Measurements from ENCODE around the gene PKD1L1. TPM values are rescaled to one million over a fixed set of nuclear protein-coding genes. Genes with fewer than 3 reads are reported as not detected.

Gene PKD1L1
- total RNA-seq, 1 donor from 2014 or later = 0.59 TPM

- Histone ChIP-seq H3K27me3 (ENCODE audit: low read depth) (no peaks in the 10 kb centered on the region), H3K27ac (no peak overlapping the region), H3K36me3 (no peaks in the 10 kb centered on the region), H3K9me3 (no peaks in the 10 kb centered on the region), H3K4me3 (no peak overlapping the region), H3K4me1 (no peaks in the 10 kb centered on the region)
- TF ChIP-seq CTCF (IDR thresholded peaks at IDR 0.05) = no peak
- DNase-seq = no peak
- intact Hi-C loops (cut with DNase I) = no loop called here
- no peak for ATAC-seq
Measured at GRCh38 chr7:47877336-47877735, 70.9 kb downstream of the PKD1L1 start.

- H3K9me3 ChIP-seq = no peaks in the 10 kb centered on the region
- peak in 1 of 2 donors; percentile 29 for ATAC-seq
Measured at GRCh38 chr7:47875998-47876744, 72.1 kb downstream of the PKD1L1 start.

GRCh38 chr7:47875406-47875805, 72.9 kb downstream of the PKD1L1 start:
- no peak overlapping the region for H3K27ac ChIP-seq
- no peaks in the 10 kb centered on the region for H3K4me1 ChIP-seq
- intact Hi-C loops (cut with DNase I) = no loop called here
- no peak for TF ChIP-seq CTCF (IDR thresholded peaks at IDR 0.05)
- DNase-seq = no peak
- ATAC-seq = no peak
- no peaks in the 10 kb centered on the region for H3K36me3 ChIP-seq
- no peak overlapping the region for H3K4me3 ChIP-seq
- H3K27me3 ChIP-seq (ENCODE audit: low read depth) = no peaks in the 10 kb centered on the region
- H3K9me3 ChIP-seq = no peaks in the 10 kb centered on the region

More at GRCh38 chr7:47875998-47876744, 72.1 kb downstream of the PKD1L1 start:
- no peaks in the 10 kb centered on the region for H3K4me1 ChIP-seq
- TF ChIP-seq CTCF (IDR thresholded peaks at IDR 0.05) = no peak
- intact Hi-C loops (cut with DNase I) = no loop called here
- no peak overlapping the region for H3K4me3 ChIP-seq
- H3K27me3 ChIP-seq (ENCODE audit: low read depth) = no peaks in the 10 kb centered on the region
- DNase-seq = no peak
- H3K36me3 ChIP-seq = no peaks in the 10 kb centered on the region
- no peak overlapping the region for H3K27ac ChIP-seq

- H3K27me3 ChIP-seq (ENCODE audit: low read depth) = no peaks in the 10 kb centered on the region
- no peak overlapping the region for H3K4me3 ChIP-seq
- no peaks in the 10 kb centered on the region for H3K4me1 ChIP-seq
- TF ChIP-seq CTCF (IDR thresholded peaks at IDR 0.05) = no peak
- no peak for DNase-seq
- H3K36me3 ChIP-seq = no peaks in the 10 kb centered on the region
- no peak overlapping the region for H3K27ac ChIP-seq
- intact Hi-C loops (cut with DNase I) = no loop called here
- ATAC-seq = no peak
- H3K9me3 ChIP-seq = no peaks in the 10 kb centered on the region
Measured at GRCh38 chr7:47873762-47874161, 74.5 kb downstream of the PKD1L1 start.

GRCh38 chr7:47867286-47867685, 81.0 kb downstream of the PKD1L1 start:
- H3K36me3 ChIP-seq = no peaks in the 10 kb centered on the region
- TF ChIP-seq CTCF (IDR thresholded peaks at IDR 0.05) = no peak
- H3K4me3 ChIP-seq = no peak overlapping the region
- H3K9me3 ChIP-seq = no peaks in the 10 kb centered on the region
- ATAC-seq = no peak
- DNase-seq = no peak
- no peaks in the 10 kb centered on the region for H3K4me1 ChIP-seq
- no peak overlapping the region for H3K27ac ChIP-seq
- H3K27me3 ChIP-seq (ENCODE audit: low read depth) = no peaks in the 10 kb centered on the region
- intact Hi-C loops (cut with DNase I) = no loop called here

Measured in lower lobe of right lung (tissue), 2 donors.